K562 (cell line): ENCODE measurements around the gene C7orf57. TPM values are rescaled to one million over a fixed set of nuclear protein-coding genes. Genes with fewer than 3 reads are reported as not detected.

ENCODE experiments used
- ATAC-seq: fragments of 200-7000 bp; cut with Tn5 transposase; 3 replicates; pipeline ENCODE4 v1.9.1; 2020; ENCODE audit warnings: moderate library complexity
- BruUV-seq: library from RNA; stranded (reverse); fragments of 400-500 nt; replicated peaks from 2 replicates; lab custom pipeline; 2021; lab: Mats Ljungman, UMichigan
- CTCF ChIA-PET: fragments of 300-600 bp; formaldehyde crosslinking; extraction: SDS; loops from one replicate; lab custom pipeline; 2021; ENCODE audit warnings: low intra/inter-chr PET ratio; lab: Yijun Ruan, JAX
- POLR2A ChIA-PET: fragments of 300-600, 350-650 bp; sonication (Branson Sonifier 250); formaldehyde crosslinking; extraction: SDS; loops from one replicate; lab custom pipeline; 2021; ENCODE audit warnings: antibody characterized with exemption, inconsistent platforms; lab: Yijun Ruan, JAX
- DNase-seq, 4 experiments: peaks; one replicate each; pipeline versions ENCODE4 v3.0.0 to v3.0.0-alpha.2; 2011 to 2018; ENCODE audit warnings: low spot score in 3 of 4, mixed read lengths in 3 of 4; ENCODE audit errors: extremely low read depth in 1 of 4
- FAIRE-seq: peaks from 2 replicates; lab custom pipeline; 2011; peaks lifted over from hg19 to GRCh38; lab: Jason Lieb, UNC
- H2AFZ ChIP-seq: 2 replicates; pipeline ENCODE4 v1.6.0; 2011; ENCODE audit warnings: low read depth, low read length, control low read depth, inconsistent platforms
- H3K27ac ChIP-seq: fragments of 200-600 bp; 3 replicates; pipeline ENCODE4 v1.8.0; 2011; ENCODE audit warnings: low read depth, mild to moderate bottlenecking, control low read depth, inconsistent platforms, low read length, moderate library complexity, mixed read lengths; ENCODE audit errors: extremely low read depth
- H3K27me3 ChIP-seq, 2 experiments: fragments of 300-600 bp in 1 of 2; 2 replicates in 1 of 2; 3 replicates in 1 of 2; pipeline versions ENCODE4 v1.6.0 to v1.8.0; 2011; ENCODE audit warnings: inconsistent platforms in 2 of 2, low read length in 2 of 2, mild to moderate bottlenecking in 1 of 2, mixed read lengths in 1 of 2, moderate library complexity in 1 of 2; ENCODE audit not compliant: control insufficient read depth in 2 of 2, insufficient read depth in 2 of 2
- H3K36me3 ChIP-seq: fragments of 300-600 bp; 3 replicates; pipeline ENCODE4 v1.8.0; 2011; ENCODE audit warnings: mild to moderate bottlenecking, low read length, inconsistent platforms; ENCODE audit not compliant: control insufficient read depth, insufficient read depth
- H3K4me1 ChIP-seq, 2 experiments: fragments of 200-600 bp in 1 of 2; replicated peaks in 1 of 2; 2 replicates in 1 of 2; 3 replicates in 1 of 2; pipeline versions ENCODE4 v1.5.1 to v1.8.0; 2011; ENCODE audit warnings: inconsistent platforms in 2 of 2, low read length in 2 of 2, mild to moderate bottlenecking in 1 of 2, mixed read lengths in 1 of 2, moderate library complexity in 1 of 2; ENCODE audit not compliant: control insufficient read depth in 2 of 2, insufficient read depth in 2 of 2
- H3K4me2 ChIP-seq: 2 replicates; pipeline ENCODE4 v1.6.1; 2011; ENCODE audit warnings: low read length, control low read depth, inconsistent platforms, mixed read lengths; ENCODE audit not compliant: insufficient read depth
- H3K4me3 ChIP-seq: fragments of 200-600 bp; sonication (generic), shearing (Covaris generic); 2 replicates; pipeline ENCODE4 v1.5.1; 2016; ENCODE audit warnings: control low read depth, inconsistent platforms
- H3K79me2 ChIP-seq: fragments of 200-600 bp; 3 replicates; pipeline ENCODE4 v1.8.0; 2011; ENCODE audit warnings: low read length, inconsistent platforms; ENCODE audit not compliant: control insufficient read depth, insufficient read depth
- H3K9ac ChIP-seq, 2 experiments: 2 replicates each; pipeline versions ENCODE4 v1.6.0 to v1.6.1; 2011; ENCODE audit warnings: low read depth in 2 of 2, low read length in 2 of 2, control low read depth in 1 of 2, inconsistent platforms in 1 of 2, mild to moderate bottlenecking in 1 of 2, mixed read lengths in 1 of 2; ENCODE audit not compliant: insufficient read depth in 1 of 2
- H3K9me1 ChIP-seq: one replicate; pipeline ENCODE4 v1.6.0; 2011; ENCODE audit warnings: inconsistent platforms, mild to moderate bottlenecking, low read length, moderate library complexity; ENCODE audit not compliant: control insufficient read depth, insufficient read depth
- H3K9me3 ChIP-seq: replicated peaks from 2 replicates; pipeline ENCODE4 v1.5.1; 2011; ENCODE audit warnings: low read depth, low read length, inconsistent platforms; ENCODE audit not compliant: control insufficient read depth, insufficient read depth
- H4K20me1 ChIP-seq: replicated peaks from 2 replicates; pipeline ENCODE4 v1.6.1; 2011; ENCODE audit warnings: low read length, inconsistent platforms, mixed read lengths; ENCODE audit not compliant: control insufficient read depth, insufficient read depth
- ELF4 ChIP-seq: fragments of 450-650 bp; formaldehyde crosslinking; IDR thresholded peaks from 2 replicates; pipeline ENCODE4 v1.4.0; 2022; ENCODE audit warnings: missing genetic modification characterization
- HNRNPLL ChIP-seq: fragments of 200-400 bp; formaldehyde crosslinking; IDR thresholded peaks from 2 replicates; pipeline ENCODE4 v1.6.1; 2017; ENCODE audit warnings: low read length, low read depth, mild to moderate bottlenecking; ENCODE audit not compliant: poor library complexity, severe bottlenecking
- L3MBTL2 ChIP-seq: fragments of 450-650 bp; IDR thresholded peaks from 2 replicates; pipeline ENCODE4 v1.6.1; 2016; ENCODE audit warnings: mild to moderate bottlenecking, moderate library complexity
- MEF2A ChIP-seq: IDR thresholded peaks from 2 replicates; pipeline ENCODE4 v1.6.1; 2011; ENCODE audit warnings: low read depth, mild to moderate bottlenecking, low read length, moderate library complexity; ENCODE audit not compliant: control insufficient read depth
- PHF21A ChIP-seq: fragments of 450-650 bp; IDR thresholded peaks from 2 replicates; pipeline ENCODE4 v1.6.1; 2017; ENCODE audit warnings: low read depth, borderline replicate concordance
- POLR2A ChIP-seq: fragments of 450-650 bp; conservative IDR thresholded peaks from 2 replicates; pipeline ENCODE4 v1.6.1; 2016
- POLR2G ChIP-seq: fragments of 200-400 bp; formaldehyde crosslinking; IDR thresholded peaks from 2 replicates; pipeline ENCODE4 v1.6.1; 2017; ENCODE audit warnings: low read depth, mild to moderate bottlenecking, antibody characterized with exemption, low read length, moderate library complexity
- PPARD ChIP-seq: fragments of 250-450 bp; sonication (Bioruptor Pico); IDR thresholded peaks from 2 replicates; pipeline ENCODE4 v1.8.0; 2022; ENCODE audit warnings: inconsistent platforms, mild to moderate bottlenecking, moderate library complexity
- ZNF75A ChIP-seq: fragments of 450-650 bp; formaldehyde crosslinking; IDR thresholded peaks from 2 replicates; pipeline ENCODE4 v1.4.0; 2020; ENCODE audit warnings: mild to moderate bottlenecking
- WGBS: fragments of 100-300 bp; shearing (Covaris generic); methylation state at CpG from one replicate; pipeline ENCODE4 v1.1.6; 2016; ENCODE audit warnings: low coverage, mixed read lengths; ENCODE audit not compliant: insufficient coverage; ENCODE audit errors: missing lambda C conversion rate; 5-methylcytosine and 5-hydroxymethylcytosine counted together
- in situ Hi-C: fragments of 300-500 bp; cut with MboI; formaldehyde crosslinking; loops from 4 replicates; pipeline ENCODE4 v1.15.0; 2018; ENCODE audit warnings: inconsistent platforms, mixed read lengths
- intact Hi-C: fragments of 100-400 bp; cut with micrococcal nuclease; formaldehyde crosslinking; loops from 2 replicates; pipeline ENCODE4 v1.14.2; 2022
- polyA plus RNA-seq, 8 experiments: library from polyadenylated mRNA; depleted of rRNA in 4 of 8; stranded (reverse) in 5 of 8; unstranded in 3 of 8; fragments of >200 nt; fragmentation: Nextera tagmentation in 2 of 8; fragmentation: Illumina TruSeq in 1 of 8; extraction: Ambion mirVana in 2 of 8; extraction: Trizol in 1 of 8; gene quantifications; 2 replicates each; pipeline versions ENCODE4 v1.2.1 to v1.2.3, GENCODE V29; 2011 to 2014; ENCODE audit warnings: inconsistent platforms in 1 of 8, missing spikeins in 1 of 8
- total RNA-seq, 7 experiments: library from RNA; depleted of rRNA in 6 of 7; stranded (reverse); fragments of >200 nt in 6 of 7; fragmentation: Illumina TruSeq in 2 of 7; extraction: Trizol in 2 of 7; gene quantifications; 2 replicates each; pipeline versions ENCODE4 v1.2.1 to v1.2.3, GENCODE V29; 2011 to 2021; ENCODE audit warnings: low replicate concordance in 1 of 7
- TF ChIP-seq, protein P1 (sequence below): sonication (generic); formaldehyde crosslinking; IDR thresholded peaks from 2 replicates; pipeline ENCODE4 v1.8.0; 2022; ENCODE audit warnings: mild to moderate bottlenecking, missing genetic modification reagents
- TF ChIP-seq, protein P2 (sequence below), 2 experiments: fragments of 150-350 bp in 1 of 2; IDR thresholded peaks; 2 replicates each; pipeline ENCODE4 v1.6.1; 2012 to 2016; ENCODE audit warnings: low read depth in 2 of 2, low read length in 2 of 2, mild to moderate bottlenecking in 1 of 2, moderate library complexity in 1 of 2
- TF ChIP-seq, protein P3 (sequence below): fragments of 450-650 bp; formaldehyde crosslinking; IDR thresholded peaks from 2 replicates; pipeline ENCODE4 v1.4.0; 2022; ENCODE audit warnings: missing genetic modification characterization
- TF ChIP-seq, protein P4 (sequence below): fragments of 150-350 bp; IDR thresholded peaks from 2 replicates; pipeline ENCODE4 v1.6.1; 2014; ENCODE audit warnings: low read depth, mild to moderate bottlenecking, low read length, borderline replicate concordance

Gene C7orf57
- total and polyA plus RNA-seq, 9 of the 15 experiments (the other 6 are each of a cell fraction or from before 2014, with no cell fraction given), result not detected

DNA sequence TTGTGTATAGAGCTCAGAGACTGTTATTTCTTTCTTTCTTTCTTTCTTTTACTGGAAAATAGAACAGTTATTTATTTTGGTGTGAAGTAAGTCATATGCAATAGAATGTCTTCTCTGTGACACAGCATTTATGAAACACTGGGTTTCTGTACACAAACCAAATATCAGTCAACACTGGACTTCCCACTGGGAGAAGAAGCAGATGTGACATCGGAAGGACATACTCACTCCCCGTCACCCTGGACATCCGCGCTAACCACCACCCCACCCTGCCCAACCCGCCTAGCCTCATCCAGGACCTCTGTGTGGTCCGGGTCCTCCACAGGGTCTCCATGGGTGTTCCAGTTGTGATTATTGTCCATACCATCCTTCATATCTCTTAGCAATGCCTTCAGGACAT lies 28.5 kb upstream of the C7orf57 start:
- Histone ChIP-seq H3K9me3 (no peaks in the 10 kb centered on the region), H3K4me1 (no peaks in the 10 kb centered on the region), H3K36me3 (no peaks in the 10 kb centered on the region), H3K4me3 (no peak overlapping the region), H3K4me2 (no peak overlapping the region), H3K9ac (no peak overlapping the region), H3K9me1 (no peaks in the 10 kb centered on the region), H4K20me1 (no peaks in the 10 kb centered on the region; the same call in 1 of the 2 replicates), H3K79me2 (no peaks in the 10 kb centered on the region), H3K27me3 (peaks cover 6 to 17% of the 10 kb centered on the region in 2 experiments; a peak in 3 of 5 replicates), H2AFZ (no peak overlapping the region), H3K27ac (no peak overlapping the region)
- DNase-seq, result no peak
- TF ChIP-seq L3MBTL2, result no peak
- TF ChIP-seq HNRNPLL, result no peak
- TF ChIP-seq MEF2A, result no peak
- TF ChIP-seq ELF4, result no peak
- TF ChIP-seq, protein P1, sequence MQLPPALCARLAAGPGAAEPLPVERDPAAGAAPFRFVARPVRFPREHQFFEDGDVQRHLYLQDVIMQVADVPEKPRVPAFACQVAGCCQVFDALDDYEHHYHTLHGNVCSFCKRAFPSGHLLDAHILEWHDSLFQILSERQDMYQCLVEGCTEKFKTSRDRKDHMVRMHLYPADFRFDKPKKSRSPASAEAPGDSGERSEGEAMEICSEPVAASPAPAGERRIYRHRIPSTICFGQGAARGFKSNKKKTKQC (CRISPR knock-in tag), result no peak
- TF ChIP-seq, protein P2, sequence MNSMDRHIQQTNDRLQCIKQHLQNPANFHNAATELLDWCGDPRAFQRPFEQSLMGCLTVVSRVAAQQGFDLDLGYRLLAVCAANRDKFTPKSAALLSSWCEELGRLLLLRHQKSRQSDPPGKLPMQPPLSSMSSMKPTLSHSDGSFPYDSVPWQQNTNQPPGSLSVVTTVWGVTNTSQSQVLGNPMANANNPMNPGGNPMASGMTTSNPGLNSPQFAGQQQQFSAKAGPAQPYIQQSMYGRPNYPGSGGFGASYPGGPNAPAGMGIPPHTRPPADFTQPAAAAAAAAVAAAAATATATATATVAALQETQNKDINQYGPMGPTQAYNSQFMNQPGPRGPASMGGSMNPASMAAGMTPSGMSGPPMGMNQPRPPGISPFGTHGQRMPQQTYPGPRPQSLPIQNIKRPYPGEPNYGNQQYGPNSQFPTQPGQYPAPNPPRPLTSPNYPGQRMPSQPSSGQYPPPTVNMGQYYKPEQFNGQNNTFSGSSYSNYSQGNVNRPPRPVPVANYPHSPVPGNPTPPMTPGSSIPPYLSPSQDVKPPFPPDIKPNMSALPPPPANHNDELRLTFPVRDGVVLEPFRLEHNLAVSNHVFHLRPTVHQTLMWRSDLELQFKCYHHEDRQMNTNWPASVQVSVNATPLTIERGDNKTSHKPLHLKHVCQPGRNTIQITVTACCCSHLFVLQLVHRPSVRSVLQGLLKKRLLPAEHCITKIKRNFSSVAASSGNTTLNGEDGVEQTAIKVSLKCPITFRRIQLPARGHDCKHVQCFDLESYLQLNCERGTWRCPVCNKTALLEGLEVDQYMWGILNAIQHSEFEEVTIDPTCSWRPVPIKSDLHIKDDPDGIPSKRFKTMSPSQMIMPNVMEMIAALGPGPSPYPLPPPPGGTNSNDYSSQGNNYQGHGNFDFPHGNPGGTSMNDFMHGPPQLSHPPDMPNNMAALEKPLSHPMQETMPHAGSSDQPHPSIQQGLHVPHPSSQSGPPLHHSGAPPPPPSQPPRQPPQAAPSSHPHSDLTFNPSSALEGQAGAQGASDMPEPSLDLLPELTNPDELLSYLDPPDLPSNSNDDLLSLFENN (IDR thresholded peaks at IDR 0.05; ENCODE audit: low read depth in 2 of 2, low read length in 2 of 2), result no peak
- no peak for TF ChIP-seq POLR2A
- TF ChIP-seq, protein P3, sequence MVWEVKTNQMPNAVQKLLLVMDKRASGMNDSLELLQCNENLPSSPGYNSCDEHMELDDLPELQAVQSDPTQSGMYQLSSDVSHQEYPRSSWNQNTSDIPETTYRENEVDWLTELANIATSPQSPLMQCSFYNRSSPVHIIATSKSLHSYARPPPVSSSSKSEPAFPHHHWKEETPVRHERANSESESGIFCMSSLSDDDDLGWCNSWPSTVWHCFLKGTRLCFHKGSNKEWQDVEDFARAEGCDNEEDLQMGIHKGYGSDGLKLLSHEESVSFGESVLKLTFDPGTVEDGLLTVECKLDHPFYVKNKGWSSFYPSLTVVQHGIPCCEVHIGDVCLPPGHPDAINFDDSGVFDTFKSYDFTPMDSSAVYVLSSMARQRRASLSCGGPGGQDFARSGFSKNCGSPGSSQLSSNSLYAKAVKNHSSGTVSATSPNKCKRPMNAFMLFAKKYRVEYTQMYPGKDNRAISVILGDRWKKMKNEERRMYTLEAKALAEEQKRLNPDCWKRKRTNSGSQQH (CRISPR knock-in tag), result no peak
- TF ChIP-seq ZNF75A (CRISPR knock-in tag), result no peak
- TF ChIP-seq, protein P4, sequence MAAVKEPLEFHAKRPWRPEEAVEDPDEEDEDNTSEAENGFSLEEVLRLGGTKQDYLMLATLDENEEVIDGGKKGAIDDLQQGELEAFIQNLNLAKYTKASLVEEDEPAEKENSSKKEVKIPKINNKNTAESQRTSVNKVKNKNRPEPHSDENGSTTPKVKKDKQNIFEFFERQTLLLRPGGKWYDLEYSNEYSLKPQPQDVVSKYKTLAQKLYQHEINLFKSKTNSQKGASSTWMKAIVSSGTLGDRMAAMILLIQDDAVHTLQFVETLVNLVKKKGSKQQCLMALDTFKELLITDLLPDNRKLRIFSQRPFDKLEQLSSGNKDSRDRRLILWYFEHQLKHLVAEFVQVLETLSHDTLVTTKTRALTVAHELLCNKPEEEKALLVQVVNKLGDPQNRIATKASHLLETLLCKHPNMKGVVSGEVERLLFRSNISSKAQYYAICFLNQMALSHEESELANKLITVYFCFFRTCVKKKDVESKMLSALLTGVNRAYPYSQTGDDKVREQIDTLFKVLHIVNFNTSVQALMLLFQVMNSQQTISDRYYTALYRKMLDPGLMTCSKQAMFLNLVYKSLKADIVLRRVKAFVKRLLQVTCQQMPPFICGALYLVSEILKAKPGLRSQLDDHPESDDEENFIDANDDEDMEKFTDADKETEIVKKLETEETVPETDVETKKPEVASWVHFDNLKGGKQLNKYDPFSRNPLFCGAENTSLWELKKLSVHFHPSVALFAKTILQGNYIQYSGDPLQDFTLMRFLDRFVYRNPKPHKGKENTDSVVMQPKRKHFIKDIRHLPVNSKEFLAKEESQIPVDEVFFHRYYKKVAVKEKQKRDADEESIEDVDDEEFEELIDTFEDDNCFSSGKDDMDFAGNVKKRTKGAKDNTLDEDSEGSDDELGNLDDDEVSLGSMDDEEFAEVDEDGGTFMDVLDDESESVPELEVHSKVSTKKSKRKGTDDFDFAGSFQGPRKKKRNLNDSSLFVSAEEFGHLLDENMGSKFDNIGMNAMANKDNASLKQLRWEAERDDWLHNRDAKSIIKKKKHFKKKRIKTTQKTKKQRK, result no peak
- TF ChIP-seq PPARD (CRISPR knock-in tag), result no peak
- no peak for TF ChIP-seq PHF21A
- TF ChIP-seq POLR2G, result no peak
- ATAC-seq, result no peak
- in situ Hi-C loops, result no loop called here
- no peak for FAIRE-seq
- intact Hi-C loops, result no loop called here
- WGBS, result 2% methylated on average over 6 of the region's 6 CpGs
- POLR2A ChIA-PET, result no interaction called here
- no TSS peak for BruUV-seq
- CTCF ChIA-PET, result no interaction called here
